PC-3 (cell line): ENCODE results near the gene CUTC. TPM values are rescaled to one million over a fixed set of nuclear protein-coding genes. Genes with fewer than 3 reads are reported as not detected.

Experiments used
- ATAC-seq: fragments of 200-7000 bp; cut with Tn5 transposase; 2 replicates; pipeline ENCODE4 v1.9.1; 2020; ENCODE audit warnings: mild to moderate bottlenecking, moderate library complexity
- BruUV-seq: library from RNA; stranded (reverse); fragments of 400-500 nt; replicated peaks from 2 replicates; lab custom pipeline; 2021; lab: Mats Ljungman, UMichigan
- CTCF ChIA-PET: fragments of 300-600 bp; sonication (Branson Sonifier 250); formaldehyde crosslinking; loops from one replicate; lab custom pipeline; 2022; ENCODE audit warnings: antibody characterized with exemption; lab: Charles Lee
- POLR2A ChIA-PET: fragments of 300-600 bp; sonication (Branson Sonifier 250); formaldehyde crosslinking; loops from one replicate; lab custom pipeline; 2022; ENCODE audit warnings: antibody characterized with exemption; ENCODE audit not compliant: unreplicated experiment; lab: Charles Lee
- DNase-seq: peaks from one replicate; pipeline ENCODE4 v3.0.0-alpha.2; 2015
- H2AFZ ChIP-seq: fragments of 300-600 bp; sonication (generic); 2 replicates; pipeline ENCODE4 v1.6.0; 2016; ENCODE audit warnings: antibody characterized with exemption, low read length
- H3F3A ChIP-seq: fragments of 300-600 bp; sonication (generic); one replicate; pipeline ENCODE4 v1.6.0; 2017; ENCODE audit warnings: antibody characterized with exemption, low read length, control low read depth, mild to moderate bottlenecking; ENCODE audit not compliant: unreplicated experiment
- H3K27ac ChIP-seq: fragments of 300-600 bp; sonication (generic); 2 replicates; pipeline ENCODE4 v1.5.1; 2016; ENCODE audit warnings: mild to moderate bottlenecking, low read length
- H3K27me3 ChIP-seq: fragments of 300-600 bp; sonication (generic); 2 replicates; pipeline ENCODE4 v1.6.1; 2016; ENCODE audit warnings: low read length, mixed read lengths
- H3K36me3 ChIP-seq: fragments of 300-600 bp; sonication (generic); 2 replicates; pipeline ENCODE4 v1.6.1; 2016; ENCODE audit warnings: low read depth, mixed run types, low read length, mixed read lengths
- H3K4me1 ChIP-seq: fragments of 300-600 bp; sonication (generic); 2 replicates; pipeline ENCODE4 v1.5.1; 2016; ENCODE audit warnings: low read length; ENCODE audit not compliant: insufficient read depth
- H3K4me2 ChIP-seq: fragments of 300-600 bp; sonication (generic); 2 replicates; pipeline ENCODE4 v1.6.0; 2016; ENCODE audit warnings: low read length
- H3K4me3 ChIP-seq: fragments of 300-600 bp; sonication (generic); 2 replicates; pipeline ENCODE4 v1.5.1; 2016; ENCODE audit warnings: mild to moderate bottlenecking, low read length, mixed read lengths
- H3K79me2 ChIP-seq: fragments of 300-600 bp; sonication (generic); 2 replicates; pipeline ENCODE4 v1.6.1; 2017; ENCODE audit warnings: low read length, mixed read lengths
- H3K9ac ChIP-seq: fragments of 300-600 bp; sonication (generic); 2 replicates; pipeline ENCODE4 v1.6.0; 2016; ENCODE audit warnings: mild to moderate bottlenecking, low read length
- H3K9me2 ChIP-seq: fragments of 300-600 bp; sonication (generic); replicated peaks from 2 replicates; pipeline ENCODE4 v1.6.1; 2016; ENCODE audit warnings: mixed run types, low read length, mixed read lengths
- H3K9me3 ChIP-seq: fragments of 300-600 bp; sonication (generic); 2 replicates; pipeline ENCODE4 v1.6.1; 2016; ENCODE audit warnings: low read length, mixed read lengths
- H4K20me1 ChIP-seq: fragments of 300-600 bp; sonication (generic); 2 replicates; pipeline ENCODE4 v1.6.1; 2016; ENCODE audit warnings: low read length, mixed read lengths
- EZH2 ChIP-seq: fragments of 300-600 bp; sonication (generic); IDR thresholded peaks from one replicate; pipeline ENCODE4 v1.6.1; 2017; ENCODE audit warnings: antibody characterized with exemption, mild to moderate bottlenecking, low read length; ENCODE audit not compliant: unreplicated experiment
- EZH2phosphoT487 ChIP-seq: fragments of 300-600 bp; sonication (generic); IDR thresholded peaks from 2 replicates; pipeline ENCODE4 v1.6.1; 2018; ENCODE audit warnings: mild to moderate bottlenecking, antibody characterized with exemption, low read length, borderline replicate concordance
- intact Hi-C: fragments of 100-400 bp; cut with micrococcal nuclease; formaldehyde crosslinking; loops from 2 replicates; pipeline ENCODE4 v1.9.0; 2023
- total RNA-seq: library from RNA; depleted of rRNA; stranded (reverse); fragments of >200 nt; gene quantifications from 2 replicates; pipeline ENCODE4 v1.2.3, GENCODE V29; 2014
- TF ChIP-seq, protein P1 (sequence below): fragments of 300-600 bp; sonication (generic); conservative IDR thresholded peaks from 2 replicates; pipeline ENCODE4 v1.5.1; 2017; ENCODE audit warnings: antibody characterized with exemption, low read depth, mild to moderate bottlenecking, low read length

The CUTC gene
- total RNA-seq, 1 experiment from 2014 or later: 10.2 TPM

GRCh38 chr10:99748823-99749451, 16.9 kb downstream of the CUTC start:
- H3K36me3 ChIP-seq: peaks cover 11% of the 10 kb centered on the region
- CTCF ChIA-PET: no interaction called here

DNA sequence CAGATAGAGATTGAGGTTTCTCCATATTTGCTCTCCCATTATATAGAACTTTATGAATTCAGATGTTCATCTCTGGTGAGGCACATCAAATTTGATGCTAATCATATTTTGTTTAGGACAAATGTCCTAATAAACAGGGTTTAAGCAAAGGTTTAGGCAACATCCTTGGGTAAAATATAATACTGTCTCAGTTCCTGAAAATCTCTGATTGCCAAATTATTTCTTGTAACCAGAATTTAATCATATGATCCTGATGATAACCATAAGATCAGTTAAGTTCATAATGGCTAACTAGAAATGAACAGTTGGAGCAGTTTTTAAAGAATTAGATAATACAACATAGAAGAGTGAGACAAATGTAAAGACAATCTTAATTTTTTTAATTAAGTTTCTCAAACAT, 18.6 kb downstream of the CUTC start:
- H3K27ac ChIP-seq: no peak overlapping the region
- H3K36me3 ChIP-seq: peaks cover 8% of the 10 kb centered on the region; the same call in 1 of the 2 replicates
- H3K9me3 ChIP-seq: no peaks in the 10 kb centered on the region
- ChIA-PET POLR2A (no interaction called here), CTCF (no interaction called here)
- no peaks in the 10 kb centered on the region for H3K9me2 ChIP-seq
- DNase-seq: no peak
- H4K20me1 ChIP-seq: no peaks in the 10 kb centered on the region
- ATAC-seq: no peak
- no peaks in the 10 kb centered on the region for H3F3A ChIP-seq
- no peaks in the 10 kb centered on the region for H3K4me1 ChIP-seq
- H3K27me3 ChIP-seq: no peaks in the 10 kb centered on the region
- no peak overlapping the region for H3K4me3 ChIP-seq
- no peak overlapping the region for H3K4me2 ChIP-seq
- H3K79me2 ChIP-seq: no peaks in the 10 kb centered on the region
- intact Hi-C loops: no loop called here
- no TSS peak for BruUV-seq
- H2AFZ ChIP-seq: no peak overlapping the region
- TF ChIP-seq, protein P1, sequence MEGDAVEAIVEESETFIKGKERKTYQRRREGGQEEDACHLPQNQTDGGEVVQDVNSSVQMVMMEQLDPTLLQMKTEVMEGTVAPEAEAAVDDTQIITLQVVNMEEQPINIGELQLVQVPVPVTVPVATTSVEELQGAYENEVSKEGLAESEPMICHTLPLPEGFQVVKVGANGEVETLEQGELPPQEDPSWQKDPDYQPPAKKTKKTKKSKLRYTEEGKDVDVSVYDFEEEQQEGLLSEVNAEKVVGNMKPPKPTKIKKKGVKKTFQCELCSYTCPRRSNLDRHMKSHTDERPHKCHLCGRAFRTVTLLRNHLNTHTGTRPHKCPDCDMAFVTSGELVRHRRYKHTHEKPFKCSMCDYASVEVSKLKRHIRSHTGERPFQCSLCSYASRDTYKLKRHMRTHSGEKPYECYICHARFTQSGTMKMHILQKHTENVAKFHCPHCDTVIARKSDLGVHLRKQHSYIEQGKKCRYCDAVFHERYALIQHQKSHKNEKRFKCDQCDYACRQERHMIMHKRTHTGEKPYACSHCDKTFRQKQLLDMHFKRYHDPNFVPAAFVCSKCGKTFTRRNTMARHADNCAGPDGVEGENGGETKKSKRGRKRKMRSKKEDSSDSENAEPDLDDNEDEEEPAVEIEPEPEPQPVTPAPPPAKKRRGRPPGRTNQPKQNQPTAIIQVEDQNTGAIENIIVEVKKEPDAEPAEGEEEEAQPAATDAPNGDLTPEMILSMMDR: no peak
- H3K9ac ChIP-seq: no peak overlapping the region

More at GRCh38 chr10:99748823-99749451, 16.9 kb downstream of the CUTC start:
- Histone ChIP-seq H3K27me3 (no peaks in the 10 kb centered on the region), H3K4me3 (no peak overlapping the region), H2AFZ (no peak overlapping the region), H3K9me3 (no peaks in the 10 kb centered on the region), H3K79me2 (no peaks in the 10 kb centered on the region), H4K20me1 (no peaks in the 10 kb centered on the region), H3K4me1 (peaks cover 2% of the 10 kb centered on the region; the same call in 1 of the 2 replicates), H3K9ac (no peak overlapping the region), H3K9me2 (no peaks in the 10 kb centered on the region), H3K27ac (no peak overlapping the region), H3K4me2 (no peak overlapping the region), H3F3A (no peaks in the 10 kb centered on the region)
- DNase-seq: no peak
- no TSS peak for BruUV-seq
- TF ChIP-seq EZH2 (no peak), EZH2phosphoT487 (no peak)
- TF ChIP-seq, protein P1: no peak
- intact Hi-C loops: no loop called here
- peak; percentile 24; the same call in 1 of the 2 replicates for ATAC-seq
- POLR2A ChIA-PET: no interaction called here

DNA sequence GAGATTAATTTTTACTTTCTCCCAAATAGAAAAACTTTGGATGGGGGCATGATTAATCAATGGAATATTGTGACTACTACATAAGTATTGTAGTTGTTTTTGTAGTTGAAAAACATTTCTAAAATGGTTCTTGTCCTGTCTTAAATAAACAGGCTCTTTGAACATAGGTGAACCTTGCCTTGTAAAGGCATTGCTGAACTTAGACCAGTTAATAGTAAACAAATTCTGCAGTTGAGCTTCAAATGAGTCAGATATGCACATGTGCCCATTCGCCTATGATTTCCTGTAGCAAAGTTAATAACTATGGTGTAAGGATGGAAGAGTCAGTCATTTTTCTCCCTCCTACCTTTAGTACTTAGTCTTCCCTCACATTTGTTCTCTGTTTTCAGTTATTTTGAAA, 22.6 kb downstream of the CUTC start:
- no peaks in the 10 kb centered on the region for H3F3A ChIP-seq
- H3K27me3 ChIP-seq: no peaks in the 10 kb centered on the region
- TF ChIP-seq, protein P1: no peak
- no peak for TF ChIP-seq EZH2phosphoT487
- no peak for TF ChIP-seq EZH2
- H3K9me3 ChIP-seq: no peaks in the 10 kb centered on the region
- H3K4me2 ChIP-seq: no peak overlapping the region
- no peaks in the 10 kb centered on the region for H4K20me1 ChIP-seq
- ChIA-PET POLR2A (no interaction called here), CTCF (interaction anchor here (0.5 kb wide), 1 partner anchor 30 kb away, joined by 3 read pairs; no protein-coding TSS in a partner anchor)
- no peak overlapping the region for H3K27ac ChIP-seq
- no TSS peak for BruUV-seq
- no peak overlapping the region for H3K4me3 ChIP-seq
- no peaks in the 10 kb centered on the region for H3K9me2 ChIP-seq
- H2AFZ ChIP-seq: no peak overlapping the region
- peak; percentile 53 for ATAC-seq
- DNase-seq: peak; percentile 23
- H3K4me1 ChIP-seq: no peaks in the 10 kb centered on the region
- H3K9ac ChIP-seq: no peak overlapping the region
- H3K36me3 ChIP-seq: peaks cover 16% of the 10 kb centered on the region; the same call in 1 of the 2 replicates
- intact Hi-C loops: no loop called here
- H3K79me2 ChIP-seq: no peaks in the 10 kb centered on the region
